Stimulated activated CD8-positive, alpha-beta memory T cell treated with anti-CD3 and anti-CD28 coated beads, Interleukin-12 subunit alpha, Interleukin-12 subunit beta, amount 100 ng/mL, for 1 hour (primary cell): ENCODE results near the gene ICAM5.

Source experiments
- DNase-seq: peaks from one replicate; pipeline ENCODE4 v3.0.0-alpha.2; 2020; ENCODE audit warnings: low read depth

ICAM5 gene

DNA sequence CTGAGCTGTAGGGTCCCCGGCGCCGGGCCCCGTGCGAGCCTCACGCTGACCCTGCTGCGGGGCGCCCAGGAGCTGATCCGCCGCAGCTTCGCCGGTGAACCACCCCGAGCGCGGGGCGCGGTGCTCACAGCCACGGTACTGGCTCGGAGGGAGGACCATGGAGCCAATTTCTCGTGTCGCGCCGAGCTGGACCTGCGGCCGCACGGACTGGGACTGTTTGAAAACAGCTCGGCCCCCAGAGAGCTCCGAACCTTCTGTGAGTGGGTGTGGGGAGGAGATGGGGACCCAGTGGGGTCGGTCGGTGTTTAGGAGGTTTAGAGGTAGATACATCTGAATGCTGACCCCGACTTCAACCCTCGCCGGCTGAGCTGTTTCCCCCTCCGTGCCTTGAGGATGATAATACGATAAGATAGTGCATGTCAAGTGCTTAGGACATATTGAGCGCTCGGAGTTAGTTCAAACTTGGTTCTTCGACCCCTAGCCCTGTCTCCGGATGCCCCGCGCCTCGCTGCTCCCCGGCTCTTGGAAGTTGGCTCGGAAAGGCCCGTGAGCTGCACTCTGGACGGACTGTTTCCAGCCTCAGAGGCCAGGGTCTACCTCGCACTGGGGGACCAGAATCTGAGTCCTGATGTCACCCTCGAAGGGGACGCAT lies 1.9 kb downstream of the ICAM5 start:
- no peak for DNase-seq

DNA sequence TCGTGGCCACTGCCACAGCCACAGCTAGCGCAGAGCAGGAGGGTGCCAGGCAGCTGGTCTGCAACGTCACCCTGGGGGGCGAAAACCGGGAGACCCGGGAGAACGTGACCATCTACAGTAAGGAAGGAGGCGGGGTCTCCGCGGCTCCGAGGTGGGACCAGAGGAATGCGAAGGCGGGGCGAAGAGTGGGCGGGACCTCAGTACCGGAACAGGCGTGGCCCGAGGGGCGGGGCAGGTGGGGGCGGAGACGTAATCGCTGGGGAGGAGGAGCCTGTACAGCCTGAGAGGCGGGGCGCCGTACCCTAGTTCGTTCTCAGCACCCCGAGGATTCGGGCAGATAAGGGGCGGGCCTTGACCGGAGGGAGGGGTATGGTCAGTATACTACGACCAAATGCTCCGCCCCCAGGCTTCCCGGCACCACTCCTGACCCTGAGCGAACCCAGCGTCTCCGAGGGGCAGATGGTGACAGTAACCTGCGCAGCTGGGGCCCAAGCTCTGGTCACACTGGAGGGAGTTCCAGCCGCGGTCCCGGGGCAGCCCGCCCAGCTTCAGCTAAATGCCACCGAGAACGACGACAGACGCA lies 2.5 kb downstream of the ICAM5 start:
- peak; percentile 66 for DNase-seq

DNA sequence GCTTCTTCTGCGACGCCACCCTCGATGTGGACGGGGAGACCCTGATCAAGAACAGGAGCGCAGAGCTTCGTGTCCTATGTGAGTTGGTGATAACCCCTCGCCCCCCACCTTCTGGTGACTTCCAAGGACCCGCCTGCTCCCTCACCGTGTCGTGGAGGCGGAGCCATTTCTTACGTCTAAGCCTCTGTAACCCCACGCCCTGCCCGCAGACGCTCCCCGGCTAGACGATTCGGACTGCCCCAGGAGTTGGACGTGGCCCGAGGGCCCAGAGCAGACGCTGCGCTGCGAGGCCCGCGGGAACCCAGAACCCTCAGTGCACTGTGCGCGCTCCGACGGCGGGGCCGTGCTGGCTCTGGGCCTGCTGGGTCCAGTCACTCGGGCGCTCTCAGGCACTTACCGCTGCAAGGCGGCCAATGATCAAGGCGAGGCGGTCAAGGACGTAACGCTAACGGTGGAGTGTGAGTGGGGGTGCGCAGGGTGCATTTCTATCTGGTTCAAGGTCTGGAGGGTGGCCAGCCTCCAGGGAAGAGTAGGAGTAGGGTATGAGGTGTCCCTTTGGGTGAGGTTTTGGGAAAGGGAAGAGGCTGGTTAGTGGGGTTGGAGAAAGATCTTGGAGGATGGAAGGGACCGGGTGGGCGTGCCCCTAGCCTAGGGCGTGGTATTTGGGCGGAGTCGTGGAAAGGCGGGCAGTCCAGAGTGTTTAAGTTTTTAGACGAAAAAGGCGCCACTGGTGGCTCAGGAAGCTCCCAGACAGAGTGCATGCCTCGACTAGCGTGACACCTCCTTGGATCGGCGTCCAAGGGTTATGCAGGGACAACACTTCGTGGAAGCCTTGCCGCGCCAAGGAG lies 3.3 kb downstream of the ICAM5 start:
- DNase-seq = no peak

DNA sequence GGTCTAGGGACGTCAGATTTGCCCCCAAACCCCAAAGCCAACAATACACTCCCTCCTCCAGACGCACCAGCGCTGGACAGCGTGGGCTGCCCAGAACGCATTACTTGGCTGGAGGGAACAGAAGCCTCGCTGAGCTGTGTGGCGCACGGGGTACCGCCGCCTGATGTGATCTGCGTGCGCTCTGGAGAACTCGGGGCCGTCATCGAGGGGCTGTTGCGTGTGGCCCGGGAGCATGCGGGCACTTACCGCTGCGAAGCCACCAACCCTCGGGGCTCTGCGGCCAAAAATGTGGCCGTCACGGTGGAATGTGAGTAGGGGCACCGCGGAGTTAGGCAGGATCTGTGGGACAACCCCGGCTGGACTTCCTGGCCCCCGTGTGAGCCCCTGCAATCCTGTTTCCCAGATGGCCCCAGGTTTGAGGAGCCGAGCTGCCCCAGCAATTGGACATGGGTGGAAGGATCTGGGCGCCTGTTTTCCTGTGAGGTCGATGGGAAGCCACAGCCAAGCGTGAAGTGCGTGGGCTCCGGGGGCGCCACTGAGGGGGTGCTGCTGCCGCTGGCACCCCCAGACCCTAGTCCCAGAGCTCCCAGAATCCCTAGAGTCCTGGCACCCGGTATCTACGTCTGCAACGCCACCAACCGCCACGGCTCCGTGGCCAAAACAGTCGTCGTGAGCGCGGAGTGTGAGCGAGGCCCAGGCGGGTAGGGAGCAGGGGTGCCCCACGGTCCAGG lies 4.0 kb downstream of the ICAM5 start:
- DNase-seq = no peak

DNA sequence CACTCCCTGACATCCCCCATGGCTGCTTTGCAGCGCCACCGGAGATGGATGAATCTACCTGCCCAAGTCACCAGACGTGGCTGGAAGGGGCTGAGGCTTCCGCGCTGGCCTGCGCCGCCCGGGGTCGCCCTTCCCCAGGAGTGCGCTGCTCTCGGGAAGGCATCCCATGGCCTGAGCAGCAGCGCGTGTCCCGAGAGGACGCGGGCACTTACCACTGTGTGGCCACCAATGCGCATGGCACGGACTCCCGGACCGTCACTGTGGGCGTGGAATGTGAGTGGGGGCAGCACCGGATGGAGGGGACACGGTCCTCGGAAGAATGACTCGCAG lies 4.6 kb downstream of the ICAM5 start:
- DNase-seq = no peak

DNA sequence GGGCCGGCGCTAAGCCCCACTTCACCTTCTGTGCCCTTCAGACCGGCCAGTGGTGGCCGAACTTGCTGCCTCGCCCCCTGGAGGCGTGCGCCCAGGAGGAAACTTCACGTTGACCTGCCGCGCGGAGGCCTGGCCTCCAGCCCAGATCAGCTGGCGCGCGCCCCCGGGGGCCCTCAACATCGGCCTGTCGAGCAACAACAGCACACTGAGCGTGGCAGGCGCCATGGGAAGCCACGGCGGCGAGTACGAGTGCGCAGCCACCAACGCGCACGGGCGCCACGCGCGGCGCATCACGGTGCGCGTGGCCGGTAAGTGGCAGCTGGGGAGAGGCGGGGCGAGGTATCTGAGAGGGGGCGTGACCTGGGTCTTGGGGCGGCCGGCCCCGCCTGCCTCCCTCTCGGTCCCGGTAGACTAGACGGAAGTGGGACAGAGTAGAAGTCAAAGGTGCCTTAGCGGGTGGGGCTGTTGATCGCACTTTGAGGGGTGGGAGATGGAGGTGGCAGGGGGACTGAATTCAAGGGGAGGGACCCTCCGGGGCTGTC lies 5.6 kb downstream of the ICAM5 start:
- DNase-seq = no peak

DNA sequence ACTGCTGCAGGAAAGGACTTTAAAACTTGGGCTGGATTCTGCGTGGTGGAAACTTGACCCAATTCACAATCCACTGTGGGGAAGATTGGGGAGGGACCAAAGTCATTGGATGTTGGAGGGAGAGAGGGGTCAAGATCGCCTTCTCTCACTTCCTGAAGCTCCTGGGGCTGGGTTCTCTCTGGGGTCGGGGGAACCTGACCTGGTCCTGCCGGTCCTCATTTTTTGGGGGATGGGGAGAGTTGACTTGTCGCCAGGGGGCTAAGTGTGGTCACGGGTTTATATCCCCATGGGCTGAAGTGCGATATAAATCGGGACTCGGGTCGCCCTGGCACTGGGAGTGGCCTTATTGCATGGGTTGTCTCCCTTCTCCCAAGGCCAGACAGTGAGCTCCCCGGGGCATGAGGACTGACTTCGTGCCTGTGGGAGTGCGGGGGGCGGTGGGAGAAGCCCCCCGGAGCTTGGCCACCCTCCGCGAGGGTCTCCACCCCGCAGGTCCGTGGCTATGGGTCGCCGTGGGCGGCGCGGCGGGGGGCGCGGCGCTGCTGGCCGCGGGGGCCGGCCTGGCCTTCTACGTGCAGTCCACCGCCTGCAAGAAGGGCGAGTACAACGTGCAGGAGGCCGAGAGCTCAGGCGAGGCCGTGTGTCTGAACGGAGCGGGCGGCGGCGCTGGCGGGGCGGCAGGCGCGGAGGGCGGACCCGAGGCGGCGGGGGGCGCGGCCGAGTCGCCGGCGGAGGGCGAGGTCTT lies 6.3 kb downstream of the ICAM5 start:
- DNase-seq = no peak

DNA sequence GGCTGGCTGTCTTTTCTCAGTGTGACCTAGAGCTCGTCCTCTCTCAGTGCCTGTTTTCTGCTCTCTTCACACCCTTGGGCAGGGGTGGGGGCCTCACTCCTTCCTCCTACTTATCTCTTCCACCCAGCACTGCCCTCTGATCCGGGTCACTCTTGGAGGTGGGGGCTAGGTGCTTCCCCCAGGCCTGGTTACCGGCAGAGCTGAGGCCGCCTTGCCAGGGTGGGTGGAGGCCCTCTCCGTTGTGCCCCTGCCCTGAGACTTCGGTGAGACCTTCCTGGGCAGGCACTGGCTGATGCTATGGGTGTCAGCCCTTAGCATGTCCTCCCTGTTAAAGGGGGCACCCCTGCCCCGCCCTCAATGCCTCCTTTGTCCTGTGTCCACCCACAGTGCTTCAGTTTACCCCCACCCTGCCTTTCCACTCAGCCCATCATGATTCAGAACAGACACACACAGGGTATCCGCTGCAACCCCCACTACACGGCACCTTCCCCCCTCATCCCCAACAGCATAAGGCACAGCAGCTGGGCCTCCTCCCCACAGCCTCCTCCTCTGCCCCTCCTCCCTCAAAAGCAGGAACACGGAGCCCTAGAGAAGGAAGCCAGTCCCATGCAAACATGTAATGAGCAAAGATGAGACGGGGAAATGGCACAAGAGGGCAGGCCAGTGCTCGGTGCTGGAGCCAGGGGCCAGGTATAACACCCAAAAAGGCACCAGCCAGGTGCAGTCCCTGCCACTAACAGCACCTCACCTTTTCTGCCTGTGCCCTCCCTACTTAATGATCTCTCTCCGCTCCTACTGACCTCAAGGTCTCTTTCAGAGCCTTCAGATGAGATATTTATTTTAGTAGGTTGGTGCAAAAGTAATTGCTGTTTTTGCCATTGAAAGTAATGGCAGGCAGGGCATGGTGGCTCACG lies 10.1 kb downstream of the ICAM5 start:
- DNase-seq = no peak

DNA sequence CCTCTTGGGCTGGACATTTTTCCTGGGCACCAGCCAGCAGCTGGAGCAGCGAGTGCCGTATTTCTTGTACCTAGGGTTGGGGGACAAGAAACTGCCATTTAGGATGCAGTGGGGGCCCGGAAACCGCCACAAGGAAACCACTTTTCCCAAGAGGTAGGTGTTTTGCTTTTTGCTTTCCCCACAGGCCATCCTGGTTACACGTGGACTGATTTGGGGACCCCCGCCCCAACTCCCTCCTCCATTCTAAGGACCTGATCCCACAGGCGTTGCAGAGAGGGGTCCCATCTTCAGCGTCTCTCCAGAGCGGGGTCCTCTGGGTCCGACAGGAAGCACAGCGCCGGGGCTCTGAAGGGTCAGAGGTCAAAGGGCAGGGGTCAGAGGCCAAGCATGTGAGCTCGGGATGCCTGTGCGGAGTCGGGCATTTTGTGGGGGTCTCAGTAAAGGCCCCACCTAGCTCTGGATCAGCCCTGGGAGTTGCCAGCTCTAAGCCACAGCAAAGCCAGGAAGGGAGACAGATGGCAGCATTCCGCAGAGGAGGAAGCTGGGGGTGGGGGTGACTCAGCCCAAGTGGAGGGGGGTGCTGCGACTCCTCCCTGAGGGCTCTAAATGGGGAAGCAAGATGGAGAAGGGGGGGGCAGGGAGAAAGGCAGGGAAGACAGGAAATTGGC lies 15.5 kb downstream of the ICAM5 start:
- DNase-seq = no peak

DNA sequence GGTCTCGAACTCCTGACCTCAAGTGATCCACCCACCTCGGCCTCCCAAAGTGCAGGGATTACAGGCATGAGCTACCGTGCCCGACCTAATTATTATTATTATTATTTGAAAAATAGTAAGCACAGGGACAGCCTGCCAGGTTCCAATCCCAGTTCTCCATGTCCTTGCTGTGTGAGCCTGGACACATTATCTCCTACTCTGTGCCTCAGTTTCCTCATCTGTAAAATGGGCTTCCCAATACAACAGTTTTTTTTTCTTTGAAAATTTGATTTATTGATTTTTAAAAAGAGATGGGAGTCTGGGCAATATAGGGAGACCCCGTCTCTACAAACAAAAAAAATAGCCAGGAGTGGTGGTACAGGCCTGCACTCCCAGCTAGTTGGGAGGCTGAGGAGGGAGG lies 16.6 kb downstream of the ICAM5 start:
- no peak for DNase-seq

DNA sequence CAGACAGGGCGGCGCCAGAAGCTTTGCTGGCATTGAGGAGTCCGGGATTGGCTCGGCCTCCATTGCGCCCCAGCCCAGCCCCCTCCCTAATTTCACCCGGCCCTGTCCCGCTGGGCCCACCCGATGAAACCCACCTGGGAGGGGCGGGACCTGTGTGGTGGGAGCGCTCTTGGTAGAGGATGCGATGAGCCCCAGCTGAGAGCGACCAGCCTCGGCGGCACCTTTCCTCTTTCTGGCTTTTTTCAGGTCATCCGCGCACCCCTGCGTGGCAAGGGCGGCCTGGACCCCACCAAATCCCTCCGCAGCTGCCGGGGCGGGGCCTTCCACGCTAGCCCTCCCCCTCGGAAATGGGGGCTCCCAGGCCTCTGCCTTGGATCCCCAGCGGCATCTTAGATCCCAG lies 19.7 kb downstream of the ICAM5 start, which contains the start of gene ZGLP1:
TSS of gene ZGLP1 (minus strand) at position 393 of the 400 bp plus-strand sequence.
- no peak for DNase-seq

DNA sequence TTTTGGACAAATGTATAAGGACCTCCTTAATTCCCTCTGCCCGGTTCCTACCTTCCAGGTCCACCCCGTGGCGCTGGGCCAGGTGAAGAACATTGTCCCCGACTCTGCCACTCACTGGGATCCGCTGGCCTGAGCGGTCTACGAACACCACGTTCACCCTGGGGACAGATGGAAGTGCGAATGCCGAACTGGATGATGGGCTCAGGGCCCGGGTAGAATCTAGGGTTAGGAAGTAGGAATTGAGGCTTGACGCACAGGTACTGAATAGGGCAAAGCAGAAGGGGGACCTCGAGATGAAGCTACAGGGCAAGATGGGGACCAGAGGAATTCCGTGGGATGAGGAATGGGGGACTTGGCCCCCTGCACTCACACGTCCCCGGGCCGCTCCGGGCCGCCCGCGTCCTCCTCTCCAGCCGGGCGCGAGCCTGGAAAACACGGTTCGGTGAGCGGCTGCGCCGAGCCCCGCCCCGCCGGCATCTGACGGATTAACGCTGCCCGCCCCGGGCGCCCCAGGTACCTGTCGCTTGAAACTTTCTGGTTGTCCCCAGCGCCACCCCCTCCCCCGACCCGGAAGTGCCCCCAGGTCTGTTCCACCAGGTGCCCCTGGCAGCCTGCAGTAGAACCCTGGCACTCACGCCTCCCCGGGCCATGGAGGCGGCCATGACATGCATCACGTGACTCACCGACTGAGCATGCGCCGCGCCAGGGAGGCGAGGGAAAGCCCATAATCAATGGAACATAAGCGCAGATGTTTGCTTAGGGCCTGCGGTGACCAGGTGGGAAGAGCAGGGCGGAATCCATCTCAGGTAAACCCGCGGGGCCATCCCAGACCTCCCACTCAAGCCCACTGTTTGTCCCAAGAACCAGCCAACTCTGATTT lies 25.8 kb downstream of the ICAM5 start, which contains the start of gene FDX2:
TSS of gene FDX2 (minus strand) at position 681 of the 880 bp plus-strand sequence. CDS start at position 662, 19 bp downstream.
- DNase-seq = peak; percentile 89

DNA sequence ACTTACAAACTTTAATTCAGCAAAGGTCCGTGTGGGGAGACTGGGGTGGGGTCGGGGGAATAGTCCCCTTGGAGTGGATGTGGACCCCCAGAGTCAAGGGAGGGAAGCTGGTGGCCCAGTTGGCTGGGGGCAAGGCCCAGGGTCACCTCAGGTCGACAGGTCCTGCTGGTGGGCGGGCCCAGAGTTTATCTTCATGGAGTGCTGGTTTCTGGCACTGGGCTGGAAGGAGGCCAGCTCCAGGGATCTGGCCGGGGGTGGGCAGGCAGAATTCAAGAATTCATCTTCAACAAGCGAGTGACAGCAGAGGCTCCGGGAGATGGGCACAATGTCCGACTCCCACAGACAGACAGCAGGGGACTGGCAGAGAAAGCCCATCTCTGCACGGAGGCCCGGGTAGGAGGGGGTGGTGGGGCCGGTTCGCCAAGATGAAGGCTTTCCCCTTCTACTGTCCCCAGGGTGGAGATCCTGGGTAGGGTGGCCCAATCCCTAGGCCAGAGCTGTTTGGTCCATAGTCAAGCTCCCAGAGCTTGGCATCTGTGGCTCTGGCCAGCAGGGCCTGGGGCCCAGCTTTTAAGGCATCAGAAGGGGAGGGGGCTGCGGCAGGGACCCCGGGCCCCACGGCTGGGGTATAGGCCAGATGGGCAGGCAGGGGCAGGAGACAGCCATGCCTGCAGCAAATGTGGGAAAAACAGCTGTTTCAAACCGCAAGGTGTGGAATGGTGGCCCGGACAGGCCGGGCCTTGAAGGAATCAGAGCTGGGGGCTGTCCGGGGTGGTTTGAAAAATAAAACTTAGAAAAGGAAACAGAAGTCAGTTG lies 26.7 kb downstream of the ICAM5 start:
- DNase-seq = no peak

DNA sequence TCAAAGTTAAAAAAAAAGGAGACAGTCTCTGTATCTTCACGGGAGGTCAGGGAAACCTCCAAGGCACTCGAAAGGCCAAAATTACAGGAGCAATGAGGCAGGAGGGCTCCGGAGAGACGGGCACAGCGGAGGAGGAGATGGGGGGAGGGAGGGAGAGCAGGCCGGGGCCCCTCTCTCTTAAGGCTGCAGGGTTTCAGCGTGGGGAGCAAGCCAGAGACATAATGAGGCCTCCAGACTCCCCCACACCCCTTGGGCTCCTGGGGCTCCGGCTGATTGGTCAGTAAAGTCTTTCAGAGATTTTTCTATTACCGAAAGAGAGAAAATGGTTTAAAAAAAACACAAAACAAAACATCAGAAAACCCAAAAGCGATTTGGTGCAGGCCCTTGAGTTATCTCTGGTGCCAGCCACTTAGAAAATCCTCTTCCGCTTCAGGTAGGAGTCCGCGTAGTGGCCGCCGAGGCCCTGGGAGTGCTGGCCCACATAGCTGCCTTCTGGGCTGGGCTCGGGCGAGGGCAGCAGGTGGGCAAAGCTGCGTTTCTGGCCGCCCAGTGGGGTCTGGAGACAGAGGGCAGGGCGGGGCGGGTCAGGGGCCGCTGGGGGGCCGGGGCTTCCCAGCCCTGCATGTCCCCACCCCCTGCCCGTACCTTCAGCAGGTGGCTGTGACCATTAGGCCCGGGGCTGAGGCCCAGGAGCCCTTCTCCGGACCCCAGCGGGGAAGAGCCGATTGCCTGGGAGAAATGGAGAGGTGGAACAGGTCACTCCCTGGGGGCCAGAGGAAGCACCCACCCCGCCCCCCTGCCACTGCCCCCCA lies 27.5 kb downstream of the ICAM5 start:
- no peak for DNase-seq

DNA sequence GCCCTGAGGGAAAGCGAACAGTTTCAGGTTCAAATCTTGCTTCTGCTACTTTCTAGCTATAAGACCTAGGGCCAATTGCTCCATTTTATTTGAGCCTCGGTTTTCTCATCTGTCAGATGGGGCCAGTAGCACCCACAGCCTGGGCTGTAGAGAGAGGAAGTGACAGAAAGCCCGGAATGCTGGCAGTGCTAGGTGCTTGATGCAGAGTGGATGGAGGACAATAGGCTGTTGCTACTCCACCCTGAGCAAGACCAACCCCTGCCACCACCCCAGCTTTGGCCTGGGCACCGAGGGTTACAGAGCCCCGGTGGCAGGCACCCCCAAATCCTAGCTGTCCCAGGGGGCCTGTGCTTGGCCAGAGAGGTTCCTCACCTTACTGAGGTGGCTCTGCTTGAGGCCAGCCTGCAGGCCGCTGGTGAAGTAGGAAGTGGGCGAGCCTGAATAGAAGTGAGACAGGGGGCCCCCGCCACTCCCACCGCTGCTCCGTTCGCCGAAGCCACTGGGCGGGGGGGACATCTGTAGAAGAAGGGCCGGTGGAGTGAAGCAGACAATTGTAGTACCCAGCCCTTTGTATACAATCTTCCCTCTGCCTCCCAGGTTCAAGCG lies 28.2 kb downstream of the ICAM5 start:
- no peak for DNase-seq

DNA sequence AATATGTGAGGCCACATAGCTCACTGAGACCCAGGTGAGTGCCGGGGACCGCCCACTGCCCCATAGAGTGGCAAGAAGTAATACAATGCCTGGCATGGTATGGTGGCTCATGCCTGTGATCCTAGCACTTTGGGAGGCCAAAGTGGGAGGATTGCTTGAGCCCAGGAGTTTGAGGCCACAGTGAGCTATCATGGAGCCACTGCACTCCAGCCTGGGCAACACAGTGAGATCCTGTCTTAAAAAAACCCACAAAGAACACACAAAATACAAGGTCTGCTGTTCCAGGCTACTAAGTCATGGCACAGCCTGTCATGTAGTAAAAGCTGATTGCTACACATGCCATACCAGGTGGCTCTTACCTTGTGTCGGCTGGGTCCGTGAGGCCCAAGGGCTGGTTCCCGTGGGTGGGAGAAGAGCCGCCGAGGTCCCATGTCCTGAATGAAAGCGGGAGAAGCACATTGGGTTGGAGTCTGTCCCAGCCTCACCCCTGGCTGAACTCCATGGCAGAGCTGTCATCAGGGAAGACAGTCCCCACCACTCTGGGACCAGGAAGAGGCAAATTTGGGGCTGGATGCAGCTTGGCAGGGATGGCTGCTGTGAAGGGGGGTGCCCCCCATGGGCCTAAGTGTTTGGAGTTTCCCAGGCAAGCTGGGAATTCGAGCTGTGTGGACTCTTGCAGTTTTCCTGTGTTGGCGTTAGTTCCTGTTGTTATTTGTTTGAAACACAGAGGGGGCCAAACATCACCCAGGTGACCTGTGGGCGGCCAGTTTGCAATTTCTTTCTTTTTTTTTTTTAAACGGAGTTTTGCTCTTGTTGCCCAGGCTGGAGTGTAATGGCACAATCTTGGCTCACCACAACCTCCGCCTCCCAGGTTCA lies 29.3 kb downstream of the ICAM5 start:
- DNase-seq = no peak
